ENCODE measurements around the gene CCDC33. TPM values are rescaled to one million over a fixed set of nuclear protein-coding genes. Genes with fewer than 3 reads are reported as not detected.

Gene CCDC33
- total and polyA plus RNA-seq, 5 donors from 2014 or later: not detected

- Mint-ChIP-seq H3K27me3 (peaks cover 9% of the 10 kb centered on the region), H3K4me3 (no peak overlapping the region), H3K36me3 (no peaks in the 10 kb centered on the region), H3K4me1 (no peaks in the 10 kb centered on the region), H3K9me3 (no peaks in the 10 kb centered on the region), H3K27ac (no peak overlapping the region)
- ATAC-seq (ENCODE audit: low read depth in 2 of 2) (no peak), DNase-seq (no peak)
- Histone ChIP-seq H3K27me3 (ENCODE audit: control insufficient read depth, insufficient read depth, low read length) (no peaks in the 10 kb centered on the region), H3K4me1 (ENCODE audit: control insufficient read depth, insufficient read depth, low read length, poor library complexity, severe bottlenecking) (no peaks in the 10 kb centered on the region), H3K36me3 (ENCODE audit: control insufficient read depth, insufficient read depth, low read length) (no peaks in the 10 kb centered on the region), H3K4me3 (ENCODE audit: low read depth, low read length) (no peak overlapping the region), H3K9me3 (ENCODE audit: control insufficient read depth in 2 of 2, low read length in 2 of 2) (no peaks in the 10 kb centered on the region), H3K27ac (ENCODE audit: insufficient read depth, low read length, poor library complexity, severe bottlenecking) (no peak overlapping the region)
These were observed 103.2 kb downstream of the CCDC33 start for GRCh38 chr15:74339371-74339770.

- Mint-ChIP-seq H3K27me3 (peaks cover 9% of the 10 kb centered on the region), H3K9me3 (no peaks in the 10 kb centered on the region), H3K4me1 (no peaks in the 10 kb centered on the region), H3K4me3 (no peak overlapping the region), H3K27ac (no peak overlapping the region), H3K36me3 (no peaks in the 10 kb centered on the region)
- no peaks in the 10 kb centered on the region for H3K36me3 ChIP-seq (ENCODE audit: control insufficient read depth, insufficient read depth, low read length)
- H3K9me3 ChIP-seq (ENCODE audit: control insufficient read depth in 2 of 2, low read length in 2 of 2): no peaks in the 10 kb centered on the region
- no peaks in the 10 kb centered on the region for H3K4me1 ChIP-seq (ENCODE audit: control insufficient read depth, insufficient read depth, low read length, poor library complexity, severe bottlenecking)
- ATAC-seq (ENCODE audit: low read depth in 2 of 2): no peak
- no peak for DNase-seq
- H3K27ac ChIP-seq (ENCODE audit: insufficient read depth, low read length, poor library complexity, severe bottlenecking): no peak overlapping the region
- no peak overlapping the region for H3K4me3 ChIP-seq (ENCODE audit: low read depth, low read length)
- no peaks in the 10 kb centered on the region for H3K27me3 ChIP-seq (ENCODE audit: control insufficient read depth, insufficient read depth, low read length)
These were observed 104.0 kb downstream of the CCDC33 start for GRCh38 chr15:74340150-74340549.

GRCh38 chr15:74343127-74343796 lies 107.1 kb downstream of the CCDC33 start:
- Histone ChIP-seq H3K4me1 (ENCODE audit: control insufficient read depth, insufficient read depth, low read length, poor library complexity, severe bottlenecking) (no peaks in the 10 kb centered on the region), H3K9me3 (ENCODE audit: control insufficient read depth in 2 of 2, low read length in 2 of 2) (no peaks in the 10 kb centered on the region), H3K27ac (ENCODE audit: insufficient read depth, low read length, poor library complexity, severe bottlenecking) (no peak overlapping the region), H3K36me3 (ENCODE audit: control insufficient read depth, insufficient read depth, low read length) (no peaks in the 10 kb centered on the region), H3K27me3 (ENCODE audit: control insufficient read depth, insufficient read depth, low read length) (no peaks in the 10 kb centered on the region), H3K4me3 (ENCODE audit: low read depth, low read length) (no peak overlapping the region)
- Mint-ChIP-seq H3K4me3 (no peak overlapping the region), H3K4me1 (peaks cover 0 to 5% (median 0%) of the 10 kb centered on the region in 4 donors), H3K36me3 (no peaks in the 10 kb centered on the region), H3K9me3 (no peaks in the 10 kb centered on the region), H3K27me3 (peaks cover 20% of the 10 kb centered on the region), H3K27ac (no peak overlapping the region)
- no peak for DNase-seq
- ATAC-seq (ENCODE audit: low read depth in 2 of 2): no peak

GRCh38 chr15:74343797-74344127 lies 107.6 kb downstream of the CCDC33 start:
- Mint-ChIP-seq H3K9me3 (no peaks in the 10 kb centered on the region), H3K36me3 (no peaks in the 10 kb centered on the region)
- no peak for DNase-seq

GRCh38 chr15:74345051-74345450 lies 108.9 kb downstream of the CCDC33 start:
- no peak overlapping the region for H3K4me3 Mint-ChIP-seq

More at GRCh38 chr15:74343797-74344127, 107.6 kb downstream of the CCDC33 start:
- H3K27me3 Mint-ChIP-seq: peaks cover 22% of the 10 kb centered on the region
- H3K4me1 ChIP-seq (ENCODE audit: control insufficient read depth, insufficient read depth, low read length, poor library complexity, severe bottlenecking): no peaks in the 10 kb centered on the region
- H3K36me3 ChIP-seq (ENCODE audit: control insufficient read depth, insufficient read depth, low read length): no peaks in the 10 kb centered on the region
- no peak overlapping the region for H3K4me3 ChIP-seq (ENCODE audit: low read depth, low read length)
- H3K27ac ChIP-seq (ENCODE audit: insufficient read depth, low read length, poor library complexity, severe bottlenecking): no peak overlapping the region
- H3K4me3 Mint-ChIP-seq: no peak overlapping the region
- H3K4me1 Mint-ChIP-seq: peaks cover 0 to 5% (median 0%) of the 10 kb centered on the region in 4 donors
- no peaks in the 10 kb centered on the region for H3K27me3 ChIP-seq (ENCODE audit: control insufficient read depth, insufficient read depth, low read length)
- no peaks in the 10 kb centered on the region for H3K9me3 ChIP-seq (ENCODE audit: control insufficient read depth in 2 of 2, low read length in 2 of 2)
- no peak overlapping the region for H3K27ac Mint-ChIP-seq
- ATAC-seq (ENCODE audit: low read depth in 2 of 2): no peak

GRCh38 chr15:74347757-74348250 lies 111.7 kb downstream of the CCDC33 start:
- Mint-ChIP-seq H3K4me1 (peaks cover 0 to 5% (median 0%) of the 10 kb centered on the region in 4 donors), H3K4me3 (no peak overlapping the region), H3K27ac (no peak overlapping the region), H3K27me3 (peaks cover 17% of the 10 kb centered on the region), H3K9me3 (no peaks in the 10 kb centered on the region), H3K36me3 (no peaks in the 10 kb centered on the region)
- DNase-seq: no peak
- no peaks in the 10 kb centered on the region for H3K27me3 ChIP-seq (ENCODE audit: control insufficient read depth, insufficient read depth, low read length)
- no peak for ATAC-seq (ENCODE audit: low read depth in 2 of 2)
- H3K36me3 ChIP-seq (ENCODE audit: control insufficient read depth, insufficient read depth, low read length): no peaks in the 10 kb centered on the region
- H3K4me1 ChIP-seq (ENCODE audit: control insufficient read depth, insufficient read depth, low read length, poor library complexity, severe bottlenecking): no peaks in the 10 kb centered on the region
- H3K27ac ChIP-seq (ENCODE audit: insufficient read depth, low read length, poor library complexity, severe bottlenecking): no peak overlapping the region
- no peaks in the 10 kb centered on the region for H3K9me3 ChIP-seq (ENCODE audit: control insufficient read depth in 2 of 2, low read length in 2 of 2)
- H3K4me3 ChIP-seq (ENCODE audit: low read depth, low read length): no peak overlapping the region

More at GRCh38 chr15:74345051-74345450, 108.9 kb downstream of the CCDC33 start:
- Histone ChIP-seq H3K36me3 (ENCODE audit: control insufficient read depth, insufficient read depth, low read length) (no peaks in the 10 kb centered on the region), H3K4me3 (ENCODE audit: low read depth, low read length) (no peak overlapping the region), H3K27me3 (ENCODE audit: control insufficient read depth, insufficient read depth, low read length) (no peaks in the 10 kb centered on the region), H3K4me1 (ENCODE audit: control insufficient read depth, insufficient read depth, low read length, poor library complexity, severe bottlenecking) (no peaks in the 10 kb centered on the region), H3K27ac (ENCODE audit: insufficient read depth, low read length, poor library complexity, severe bottlenecking) (no peak overlapping the region), H3K9me3 (ENCODE audit: control insufficient read depth in 2 of 2, low read length in 2 of 2) (no peaks in the 10 kb centered on the region)
- no peaks in the 10 kb centered on the region for H3K9me3 Mint-ChIP-seq
- H3K36me3 Mint-ChIP-seq: no peaks in the 10 kb centered on the region
- H3K27ac Mint-ChIP-seq: no peak overlapping the region
- peaks cover 22% of the 10 kb centered on the region for H3K27me3 Mint-ChIP-seq
- H3K4me1 Mint-ChIP-seq: peaks cover 0 to 5% (median 0%) of the 10 kb centered on the region in 4 donors
- DNase-seq (no peak), ATAC-seq (ENCODE audit: low read depth in 2 of 2) (no peak)

- Histone ChIP-seq H3K27ac (ENCODE audit: insufficient read depth, low read length, poor library complexity, severe bottlenecking) (no peak overlapping the region), H3K4me3 (ENCODE audit: low read depth, low read length) (no peak overlapping the region), H3K4me1 (ENCODE audit: control insufficient read depth, insufficient read depth, low read length, poor library complexity, severe bottlenecking) (no peaks in the 10 kb centered on the region), H3K9me3 (ENCODE audit: control insufficient read depth in 2 of 2, low read length in 2 of 2) (peaks cover 0 to 6% of the 10 kb centered on the region in 2 experiments), H3K27me3 (ENCODE audit: control insufficient read depth, insufficient read depth, low read length) (no peaks in the 10 kb centered on the region), H3K36me3 (ENCODE audit: control insufficient read depth, insufficient read depth, low read length) (no peaks in the 10 kb centered on the region)
- DNase-seq (no peak), ATAC-seq (ENCODE audit: low read depth in 2 of 2) (no peak)
- Mint-ChIP-seq H3K9me3 (peaks cover 0 to 5% (median 0%) of the 10 kb centered on the region in 7 donors), H3K4me3 (no peak overlapping the region), H3K27me3 (peaks cover 19% of the 10 kb centered on the region), H3K36me3 (no peaks in the 10 kb centered on the region), H3K27ac (no peak overlapping the region), H3K4me1 (peaks cover 0 to 5% (median 0%) of the 10 kb centered on the region in 4 donors)
These were observed 113.2 kb downstream of the CCDC33 start for GRCh38 chr15:74349241-74349778.
